Measurements from ENCODE around the gene NTM. TPM values are rescaled to one million over a fixed set of nuclear protein-coding genes. Genes with fewer than 3 reads are reported as not detected.

Gene NTM
- total RNA-seq, 1 experiment from 2014 or later, result not detected

DNA sequence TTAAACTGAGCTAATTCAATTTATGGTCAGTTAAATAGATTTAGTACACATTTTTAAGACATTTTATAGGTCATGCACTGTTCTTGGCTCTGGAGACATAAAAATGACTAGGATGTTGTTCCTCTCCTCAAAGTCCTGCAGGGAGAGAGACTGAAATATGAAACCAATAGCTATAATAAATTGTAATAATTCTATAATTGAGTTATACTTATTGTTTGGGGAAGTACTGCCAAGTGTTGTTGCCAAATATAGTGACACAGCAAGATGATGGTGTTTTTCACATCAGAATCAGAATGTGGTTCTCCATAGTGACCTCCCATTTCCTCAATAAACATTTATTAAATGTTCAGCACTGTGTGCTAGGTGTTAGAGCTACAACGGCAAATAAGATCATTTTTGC lies 470.6 kb downstream of the NTM start:
- Histone ChIP-seq H4K20me1 (ENCODE audit: insufficient read depth) (no peaks in the 10 kb centered on the region), H3K27ac (ENCODE audit: low read depth, low read length) (no peak overlapping the region), H3K4me3 (replicated peaks in 1 of 2; ENCODE audit: low read depth in 1 of 2, low read length in 2 of 2) (no peak overlapping the region), H3K4me2 (ENCODE audit: low read length) (no peak overlapping the region), H2AFZ (ENCODE audit: low read depth, low read length, poor library complexity, severe bottlenecking) (no peak overlapping the region), H3K9me3 (ENCODE audit: control insufficient read depth in 1 of 2, insufficient read depth in 1 of 2, low read depth in 1 of 2, low read length in 2 of 2) (peaks cover 3 to 21% of the 10 kb centered on the region in 2 experiments; a peak in 2 of 4 replicates), H3K36me3 (ENCODE audit: control insufficient read depth in 1 of 2, insufficient read depth in 2 of 2, low read length in 2 of 2) (no peaks in the 10 kb centered on the region), H3K79me2 (ENCODE audit: insufficient read depth, low read length) (no peaks in the 10 kb centered on the region), H3K9ac (ENCODE audit: low read length) (no peak overlapping the region), H3K27me3 (ENCODE audit: insufficient read depth, low read length) (no peaks in the 10 kb centered on the region), H3K4me1 (ENCODE audit: control insufficient read depth in 1 of 2, insufficient read depth in 2 of 2, low read length in 2 of 2) (no peaks in the 10 kb centered on the region), H3K9me2 (ENCODE audit: insufficient read depth) (no peaks in the 10 kb centered on the region)
- ChIA-PET RAD21 (ENCODE audit: low non-redundant PET in 1 of 2, low total read pairs in 2 of 2, uncharacterized antibody in 2 of 2, unreplicated experiment in 2 of 2) (no interaction called here), POLR2A (no interaction called here), CTCF (no interaction called here)
- ATAC-seq (no peak), DNase-seq (ENCODE audit: low read depth, low spot score) (no peak)
- intact Hi-C loops (cut with micrococcal nuclease), result no loop called here
- BruUV-seq (replicated peaks), result no TSS peak
- TF ChIP-seq FOSL1 (IDR thresholded peaks at IDR 0.05; ENCODE audit: low read depth), result no peak
- no peak for TF ChIP-seq TCF7L2 (IDR thresholded peaks at IDR 0.05; ENCODE audit: borderline replicate concordance, extremely low read depth, insufficient read depth, insufficient read length)
- no peak for TF ChIP-seq YY1 (IDR thresholded peaks at IDR 0.05; ENCODE audit: extremely low read depth, insufficient replicate concordance, low read depth, low read length)
- no peak for TF ChIP-seq SIN3A (IDR thresholded peaks at IDR 0.05; ENCODE audit: low read depth)

DNA sequence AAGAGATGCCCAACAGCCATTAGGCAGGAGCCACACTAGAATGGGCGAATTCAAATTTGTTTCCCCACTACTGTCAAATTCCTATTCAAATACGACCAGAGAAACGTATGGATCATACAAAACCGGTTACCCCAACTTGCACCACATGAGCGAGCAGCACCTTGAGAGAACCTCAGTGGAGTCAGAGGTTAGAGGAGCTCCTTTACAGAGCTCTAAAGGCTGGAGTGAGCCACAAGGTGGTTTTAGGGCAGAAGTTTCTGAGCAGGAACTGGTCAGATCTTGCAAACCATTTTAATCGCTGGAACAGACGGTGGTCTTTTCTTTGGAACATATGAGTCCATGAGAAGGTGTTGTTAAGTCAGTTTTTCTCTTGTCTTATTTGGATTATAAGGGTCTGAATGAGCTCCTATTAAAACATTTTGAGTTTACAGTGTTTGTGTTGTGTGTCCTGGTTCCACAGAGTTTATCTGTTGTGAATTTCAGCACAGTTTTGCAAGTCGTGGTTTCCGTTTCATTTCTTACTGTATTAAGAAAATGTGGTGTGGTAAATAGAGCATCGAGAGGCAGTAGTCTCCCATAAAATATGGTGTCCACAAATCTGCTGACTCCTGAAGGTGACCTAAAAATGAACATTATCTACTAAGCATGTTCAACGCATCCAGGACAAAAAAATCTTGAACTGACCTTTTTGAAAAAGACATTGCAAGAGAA lies 471.7 kb downstream of the NTM start:
- no TSS peak for BruUV-seq (replicated peaks)

More for the DNA sequence above, 471.7 kb downstream of the NTM start:
- no peaks in the 10 kb centered on the region for H3K27me3 ChIP-seq (ENCODE audit: insufficient read depth, low read length)
- no peaks in the 10 kb centered on the region for H3K9me2 ChIP-seq (ENCODE audit: insufficient read depth)
- H3K36me3 ChIP-seq (ENCODE audit: control insufficient read depth in 1 of 2, insufficient read depth in 2 of 2, low read length in 2 of 2), result no peaks in the 10 kb centered on the region
- no peak overlapping the region for H3K27ac ChIP-seq (ENCODE audit: low read depth, low read length)
- ChIA-PET RAD21 (ENCODE audit: low non-redundant PET in 1 of 2, low total read pairs in 2 of 2, uncharacterized antibody in 2 of 2, unreplicated experiment in 2 of 2) (no interaction called here), CTCF (no interaction called here), POLR2A (no interaction called here)
- no peak overlapping the region for H3K9ac ChIP-seq (ENCODE audit: low read length)
- H4K20me1 ChIP-seq (ENCODE audit: insufficient read depth), result no peaks in the 10 kb centered on the region
- no peak overlapping the region for H2AFZ ChIP-seq (ENCODE audit: low read depth, low read length, poor library complexity, severe bottlenecking)
- H3K79me2 ChIP-seq (ENCODE audit: insufficient read depth, low read length), result no peaks in the 10 kb centered on the region
- intact Hi-C loops (cut with micrococcal nuclease), result no loop called here
- H3K4me3 ChIP-seq (replicated peaks in 1 of 2; ENCODE audit: low read depth in 1 of 2, low read length in 2 of 2), result no peak overlapping the region
- TF ChIP-seq EZH2phosphoT487 (IDR thresholded peaks at IDR 0.05; ENCODE audit: borderline replicate concordance) (no peak), CBX3 (IDR thresholded peaks at IDR 0.05; ENCODE audit: low read depth) (no peak), ZFX (IDR thresholded peaks at IDR 0.05) (no peak), SP1 (IDR thresholded peaks at IDR 0.05; ENCODE audit: low read depth) (no peak), POLR2AphosphoS5 (IDR thresholded peaks at IDR 0.05; ENCODE audit: low read depth, low read length) (no peak)
- TF ChIP-seq, protein P1, sequence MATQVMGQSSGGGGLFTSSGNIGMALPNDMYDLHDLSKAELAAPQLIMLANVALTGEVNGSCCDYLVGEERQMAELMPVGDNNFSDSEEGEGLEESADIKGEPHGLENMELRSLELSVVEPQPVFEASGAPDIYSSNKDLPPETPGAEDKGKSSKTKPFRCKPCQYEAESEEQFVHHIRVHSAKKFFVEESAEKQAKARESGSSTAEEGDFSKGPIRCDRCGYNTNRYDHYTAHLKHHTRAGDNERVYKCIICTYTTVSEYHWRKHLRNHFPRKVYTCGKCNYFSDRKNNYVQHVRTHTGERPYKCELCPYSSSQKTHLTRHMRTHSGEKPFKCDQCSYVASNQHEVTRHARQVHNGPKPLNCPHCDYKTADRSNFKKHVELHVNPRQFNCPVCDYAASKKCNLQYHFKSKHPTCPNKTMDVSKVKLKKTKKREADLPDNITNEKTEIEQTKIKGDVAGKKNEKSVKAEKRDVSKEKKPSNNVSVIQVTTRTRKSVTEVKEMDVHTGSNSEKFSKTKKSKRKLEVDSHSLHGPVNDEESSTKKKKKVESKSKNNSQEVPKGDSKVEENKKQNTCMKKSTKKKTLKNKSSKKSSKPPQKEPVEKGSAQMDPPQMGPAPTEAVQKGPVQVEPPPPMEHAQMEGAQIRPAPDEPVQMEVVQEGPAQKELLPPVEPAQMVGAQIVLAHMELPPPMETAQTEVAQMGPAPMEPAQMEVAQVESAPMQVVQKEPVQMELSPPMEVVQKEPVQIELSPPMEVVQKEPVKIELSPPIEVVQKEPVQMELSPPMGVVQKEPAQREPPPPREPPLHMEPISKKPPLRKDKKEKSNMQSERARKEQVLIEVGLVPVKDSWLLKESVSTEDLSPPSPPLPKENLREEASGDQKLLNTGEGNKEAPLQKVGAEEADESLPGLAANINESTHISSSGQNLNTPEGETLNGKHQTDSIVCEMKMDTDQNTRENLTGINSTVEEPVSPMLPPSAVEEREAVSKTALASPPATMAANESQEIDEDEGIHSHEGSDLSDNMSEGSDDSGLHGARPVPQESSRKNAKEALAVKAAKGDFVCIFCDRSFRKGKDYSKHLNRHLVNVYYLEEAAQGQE (IDR thresholded peaks at IDR 0.05; ENCODE audit: low read depth), result no peak
- TF ChIP-seq, protein P2, sequence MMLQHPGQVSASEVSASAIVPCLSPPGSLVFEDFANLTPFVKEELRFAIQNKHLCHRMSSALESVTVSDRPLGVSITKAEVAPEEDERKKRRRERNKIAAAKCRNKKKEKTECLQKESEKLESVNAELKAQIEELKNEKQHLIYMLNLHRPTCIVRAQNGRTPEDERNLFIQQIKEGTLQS (IDR thresholded peaks at IDR 0.05), result no peak
- no peak overlapping the region for H3K4me2 ChIP-seq (ENCODE audit: low read length)
- DNase-seq (ENCODE audit: low read depth, low spot score) (no peak), ATAC-seq (no peak)
- H3K4me1 ChIP-seq (ENCODE audit: control insufficient read depth in 1 of 2, insufficient read depth in 2 of 2, low read length in 2 of 2), result no peaks in the 10 kb centered on the region
- H3K9me3 ChIP-seq (ENCODE audit: control insufficient read depth in 1 of 2, insufficient read depth in 1 of 2, low read depth in 1 of 2, low read length in 2 of 2), result peaks cover 8 to 20% of the 10 kb centered on the region in 2 experiments; a peak in 3 of 4 replicates

Measured in HCT116 (cell line).